Measurements from ENCODE around the gene GINS2.

GINS2 gene

GRCh38 chr16:85687651-85688471 lies 893 bp downstream of the GINS2 start:
- DNase-seq = no peak

DNA sequence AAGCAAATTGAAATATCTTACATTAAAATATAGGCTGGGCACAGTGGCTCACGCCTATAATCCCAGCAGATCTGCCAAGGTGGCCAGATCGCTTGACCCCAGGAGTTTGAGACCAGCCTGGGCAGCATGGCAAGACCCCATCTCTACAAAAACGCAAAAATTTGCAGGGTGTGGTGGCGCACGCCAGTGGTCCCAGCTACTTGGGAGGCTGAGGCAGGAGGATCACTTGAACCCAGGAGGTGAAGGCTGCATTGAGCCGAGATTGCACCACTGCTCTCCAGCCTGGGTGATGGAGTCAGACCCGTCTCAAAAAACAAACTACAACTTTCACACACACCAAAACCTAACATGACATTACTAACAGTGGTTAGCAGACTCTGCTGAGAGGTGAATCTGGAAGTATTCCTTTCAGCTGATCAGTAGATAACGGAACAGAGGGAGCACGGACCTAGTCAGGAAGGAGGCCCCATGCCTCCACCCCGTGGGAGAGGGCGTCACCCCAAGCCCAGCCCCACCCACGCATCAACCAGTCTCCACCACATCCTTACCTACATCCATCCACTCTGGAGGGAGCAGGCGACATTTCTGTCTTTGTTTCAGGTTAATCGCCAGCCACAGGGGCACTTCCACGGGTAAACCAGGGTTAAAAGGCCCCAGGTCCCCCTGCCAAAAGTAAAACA lies 1.7 kb downstream of the GINS2 start:
- no peak for DNase-seq

- DNase-seq = no peak
These were observed 3.5 kb downstream of the GINS2 start for GRCh38 chr16:85685251-85685650.

DNA sequence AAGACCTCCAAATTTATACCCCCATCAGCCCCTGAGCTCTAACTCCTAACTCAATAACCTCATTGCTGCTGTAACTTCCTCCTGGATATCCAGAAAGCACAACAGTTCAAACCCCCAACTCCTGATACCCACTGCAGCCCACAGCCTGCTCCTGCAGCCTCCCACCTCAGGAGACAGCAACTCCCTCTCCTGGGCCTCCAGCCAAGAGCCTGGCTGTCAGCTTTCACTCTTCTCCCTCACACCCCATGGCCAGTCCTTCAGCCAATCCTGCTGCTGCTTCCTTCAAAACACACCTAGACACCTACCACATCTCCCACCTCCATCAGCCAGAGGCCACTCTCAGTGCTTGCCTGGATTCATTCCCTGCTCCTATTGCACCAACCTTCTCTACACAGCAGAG lies 5.4 kb downstream of the GINS2 start:
- DNase-seq = peak in 1 of 2 experiments; percentile 38

- no peak for DNase-seq
These were observed 6.2 kb downstream of the GINS2 start for GRCh38 chr16:85682516-85682915.

DNA sequence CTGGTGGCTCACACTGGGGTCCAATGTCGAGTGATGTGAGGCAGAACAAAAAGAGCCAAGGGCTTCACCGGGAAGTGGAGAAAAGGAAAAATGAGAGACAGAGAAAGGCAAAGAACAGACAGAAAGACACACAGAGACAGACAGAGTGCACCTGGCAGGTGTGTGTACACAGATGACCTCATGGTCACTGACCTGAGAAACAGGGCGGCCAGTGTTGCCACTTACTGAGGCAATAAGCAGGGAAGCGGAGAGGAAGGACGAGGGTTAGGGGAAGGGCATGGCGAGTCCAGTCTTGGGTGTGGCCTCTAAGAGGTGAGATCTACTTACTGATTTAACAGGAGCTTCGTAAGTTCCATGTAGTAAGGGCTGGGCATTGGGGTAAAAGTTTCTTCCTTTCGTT lies 7.5 kb downstream of the GINS2 start:
- DNase-seq = no peak

DNA sequence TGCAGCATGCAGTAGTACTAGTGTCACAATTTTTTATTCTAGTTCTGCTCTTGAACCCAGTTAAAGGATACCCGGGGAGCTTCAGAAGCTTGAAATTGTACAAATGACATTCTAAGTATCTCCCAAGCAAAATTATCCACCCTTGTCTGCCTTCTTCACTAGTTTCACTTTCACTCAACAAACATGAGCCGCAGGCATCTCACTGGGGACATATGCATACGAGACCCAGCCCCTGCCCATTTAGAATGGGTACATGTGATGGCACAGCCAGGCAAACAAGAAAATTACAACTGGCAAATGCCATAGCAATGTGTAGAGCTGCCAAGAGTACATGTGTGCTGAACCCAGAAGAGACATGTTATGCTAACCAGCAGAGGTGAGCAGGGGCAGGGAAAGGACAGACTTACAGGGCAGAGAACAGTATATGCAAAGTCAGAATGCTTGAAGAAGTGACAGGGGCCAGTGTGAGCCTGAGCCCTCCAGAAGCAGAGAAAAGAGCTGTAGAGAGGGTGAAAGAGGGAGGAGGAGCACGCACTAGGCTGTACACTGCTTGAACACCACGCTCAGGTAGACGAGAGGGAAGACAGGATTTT lies 8.3 kb downstream of the GINS2 start:
- no peak for DNase-seq

- no peak for DNase-seq
These were observed 8.9 kb downstream of the GINS2 start for GRCh38 chr16:85679870-85680269.

DNA sequence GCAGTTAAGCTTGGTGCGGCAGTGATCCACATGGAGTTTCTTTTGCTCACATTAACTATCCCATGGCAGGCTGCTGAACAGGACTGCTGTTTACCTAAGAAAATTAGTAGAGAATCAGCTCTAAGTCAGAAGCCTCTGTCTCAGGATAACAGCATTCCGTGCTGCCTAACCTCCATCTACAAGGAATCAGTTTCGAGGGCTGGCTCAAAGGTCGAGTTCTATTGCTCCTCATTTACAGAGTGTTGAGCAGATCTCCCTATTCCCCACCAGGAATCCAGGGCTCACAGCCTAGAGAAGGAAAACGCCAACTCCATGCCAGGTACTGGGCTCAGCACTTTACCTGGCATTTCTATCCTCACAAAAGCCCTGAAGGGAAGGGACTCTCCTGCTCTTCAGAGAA lies 9.9 kb downstream of the GINS2 start:
- no peak for DNase-seq

- no peak for DNase-seq
These were observed 10.7 kb downstream of the GINS2 start for GRCh38 chr16:85678016-85678415.

DNA sequence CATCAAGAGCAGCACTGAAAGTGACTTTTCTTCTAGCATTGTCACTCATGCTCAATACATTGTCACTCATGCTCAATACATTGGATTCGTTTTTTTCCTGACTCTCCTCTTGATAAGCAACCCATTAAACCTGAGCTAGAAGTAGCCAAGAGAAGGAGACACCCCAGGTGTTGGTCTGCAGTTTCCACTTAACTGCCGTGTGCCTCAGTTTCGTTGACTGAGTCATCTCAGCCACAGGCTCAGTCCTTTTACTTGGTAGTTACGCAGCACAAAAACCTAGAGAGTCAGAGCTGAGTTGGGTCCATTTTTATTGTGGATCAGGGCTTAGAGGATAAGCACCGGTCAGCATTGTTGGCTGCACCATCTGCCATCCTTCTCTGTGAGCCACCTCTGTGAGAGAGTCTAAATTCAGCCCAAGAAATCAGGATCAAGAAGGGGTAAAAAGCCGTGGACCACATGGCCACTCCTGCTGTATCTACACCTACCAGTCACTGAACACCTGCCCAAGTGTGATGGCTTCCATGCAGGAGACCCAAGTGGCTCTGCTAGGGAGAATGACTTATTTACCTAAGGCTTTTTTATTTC lies 11.3 kb downstream of the GINS2 start:
- DNase-seq = no peak

DNA sequence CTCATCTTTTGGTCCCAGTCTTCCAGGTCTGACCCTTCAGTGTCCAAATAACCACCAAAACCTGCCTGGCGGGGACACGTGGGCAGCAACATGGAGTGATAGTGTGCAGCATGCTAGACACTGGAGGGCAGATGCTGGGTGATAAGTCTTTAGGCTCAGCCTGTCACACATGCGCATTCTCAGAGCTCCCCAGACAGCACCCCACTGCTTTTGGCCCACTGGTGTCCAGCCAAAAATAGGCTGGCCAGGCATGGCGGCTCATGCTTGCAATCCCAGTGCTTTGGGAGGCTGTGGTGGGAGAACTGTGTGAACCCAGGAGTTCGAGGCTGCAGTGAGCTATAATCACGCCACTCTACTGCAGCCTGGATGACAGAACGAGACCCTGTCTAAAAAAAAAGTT lies 12.3 kb downstream of the GINS2 start:
- no peak for DNase-seq

DNA sequence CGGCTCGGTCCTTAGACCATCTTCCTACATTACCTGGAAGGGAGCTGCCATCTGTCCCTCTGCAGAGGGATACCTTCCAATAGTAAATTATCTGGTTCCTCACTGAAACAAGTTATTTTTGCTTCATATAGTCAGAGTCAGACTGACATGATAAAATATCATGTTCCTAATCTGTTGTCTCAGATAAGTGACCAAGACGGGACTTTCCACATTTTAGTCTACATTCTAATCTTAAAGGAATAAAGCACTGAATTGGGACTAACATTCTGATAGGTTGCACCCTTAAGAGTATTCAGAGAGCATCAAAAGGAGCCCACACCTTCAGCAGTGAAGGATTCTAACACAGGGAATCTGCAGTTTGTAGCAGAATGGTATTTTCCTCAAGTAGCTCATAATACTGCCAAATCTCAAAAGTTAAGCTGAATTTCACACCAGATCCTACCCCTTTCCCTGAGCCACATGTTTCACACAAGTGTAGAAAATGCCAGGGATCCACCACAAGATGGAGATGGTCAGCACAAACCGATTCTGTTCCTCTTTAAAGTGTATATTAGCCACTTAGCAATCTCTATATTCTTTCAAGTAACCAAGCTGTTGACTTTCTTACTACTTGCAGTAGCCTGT lies 13.4 kb downstream of the GINS2 start:
- peak in 1 of 2 experiments; percentile 9 for DNase-seq

DNA sequence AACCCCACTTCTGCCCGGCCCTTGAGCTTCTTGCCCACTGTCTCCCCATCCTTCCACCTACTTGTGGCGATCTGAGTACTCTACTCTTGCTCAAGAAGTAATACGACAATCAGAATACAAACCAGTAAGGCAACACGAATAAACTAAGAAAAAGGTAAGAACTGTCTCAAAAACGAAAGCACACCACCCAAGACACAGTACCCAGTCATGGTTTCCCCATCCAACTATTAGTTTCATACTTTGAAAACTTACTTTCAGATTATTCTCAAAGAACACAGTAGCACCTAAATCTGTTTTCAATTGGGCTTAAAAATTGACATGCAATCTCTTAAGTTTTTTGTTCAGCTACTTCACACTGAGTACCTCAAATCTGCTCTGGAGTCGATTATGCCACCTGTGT lies 13.9 kb downstream of the GINS2 start:
- no peak for DNase-seq

- DNase-seq = no peak
These were observed 14.4 kb downstream of the GINS2 start for GRCh38 chr16:85674418-85674755.

DNA sequence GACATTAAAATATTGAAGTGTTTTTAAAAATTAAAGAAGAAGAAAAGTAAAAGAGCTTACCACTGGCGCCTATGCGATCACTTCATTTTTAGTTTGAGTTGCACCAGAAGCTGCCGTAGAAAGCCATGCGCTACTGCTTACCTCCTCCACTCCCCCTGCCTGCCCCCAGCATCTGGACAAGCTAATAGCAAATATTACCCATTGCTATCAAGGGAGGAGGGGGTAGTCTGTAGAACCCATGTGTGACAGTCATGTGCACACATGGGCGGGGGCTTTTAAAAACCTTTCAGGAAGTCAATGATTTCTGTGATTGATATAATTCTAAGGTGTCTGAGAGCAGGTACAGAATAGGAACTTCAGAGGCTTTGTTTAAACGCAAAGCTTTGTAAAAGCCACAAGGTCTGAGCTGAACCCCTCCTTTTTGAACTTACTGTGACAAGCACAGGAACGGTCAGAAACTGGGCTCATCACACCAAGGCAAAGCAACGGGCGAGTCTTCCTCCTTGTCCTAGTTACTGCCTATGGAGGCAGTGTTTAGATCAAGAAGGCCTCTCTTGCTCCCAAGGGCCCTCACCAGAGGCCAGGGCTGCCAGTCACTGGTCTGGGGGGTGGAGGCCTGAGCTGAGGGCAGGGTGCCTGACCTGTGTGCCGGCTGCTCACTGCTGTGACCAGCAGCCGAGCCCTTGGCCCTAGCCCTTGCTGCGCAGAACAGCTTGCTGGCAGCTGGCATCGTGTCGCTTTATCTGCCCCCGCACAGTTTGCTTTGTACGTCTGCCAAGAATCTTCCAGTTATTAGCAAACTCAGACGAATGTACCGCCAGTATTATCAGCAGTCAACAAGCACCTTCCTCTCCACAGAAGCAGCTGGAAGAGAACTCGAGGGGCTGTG lies 15.0 kb downstream of the GINS2 start:
- DNase-seq = peak; percentile 35 to 68

DNA sequence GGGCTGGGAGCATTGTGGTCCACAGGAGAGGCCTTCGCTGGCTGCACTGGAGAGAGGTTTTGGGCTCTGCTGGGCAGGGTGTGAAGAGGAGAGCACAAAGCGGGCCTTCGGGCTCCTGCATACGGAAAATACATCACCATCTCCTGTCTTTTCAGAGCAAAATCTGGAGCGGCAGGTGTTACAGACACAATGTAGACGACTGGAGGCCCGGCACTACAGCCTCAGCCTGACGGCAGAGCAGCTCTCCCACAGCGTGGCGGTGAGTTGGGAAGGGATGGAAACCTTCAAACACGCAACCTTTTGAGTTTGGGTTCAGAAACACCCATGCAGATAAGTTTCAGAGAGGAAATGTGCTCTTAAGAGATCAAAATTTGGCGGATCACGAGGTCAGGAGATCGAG lies 17.9 kb downstream of the GINS2 start:
- no peak for DNase-seq

- no peak for DNase-seq
These were observed 19.9 kb downstream of the GINS2 start for GRCh38 chr16:85668676-85669424.

GRCh38 chr16:85667841-85668413 lies 20.8 kb downstream of the GINS2 start:
- DNase-seq = no peak

DNA sequence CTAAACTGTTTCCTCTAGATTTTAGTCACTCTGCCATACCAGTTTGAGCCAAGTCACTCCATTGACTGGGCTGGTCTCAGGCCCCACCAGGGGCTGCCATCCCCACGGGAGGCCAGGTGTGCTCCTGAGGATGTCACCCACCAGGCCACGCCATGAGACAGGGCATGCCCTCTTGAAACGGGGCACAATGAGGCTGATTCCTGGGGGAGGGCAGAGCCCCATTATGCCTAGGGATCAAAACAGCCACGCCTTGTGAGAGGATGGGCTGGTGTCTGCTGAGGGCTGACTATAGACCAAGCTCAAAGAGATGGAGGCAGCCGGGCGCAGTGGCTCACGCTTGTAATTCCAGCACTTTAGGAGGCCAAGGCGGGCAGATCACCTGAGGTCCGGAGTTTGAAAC lies 21.5 kb downstream of the GINS2 start:
- DNase-seq = no peak

DNA sequence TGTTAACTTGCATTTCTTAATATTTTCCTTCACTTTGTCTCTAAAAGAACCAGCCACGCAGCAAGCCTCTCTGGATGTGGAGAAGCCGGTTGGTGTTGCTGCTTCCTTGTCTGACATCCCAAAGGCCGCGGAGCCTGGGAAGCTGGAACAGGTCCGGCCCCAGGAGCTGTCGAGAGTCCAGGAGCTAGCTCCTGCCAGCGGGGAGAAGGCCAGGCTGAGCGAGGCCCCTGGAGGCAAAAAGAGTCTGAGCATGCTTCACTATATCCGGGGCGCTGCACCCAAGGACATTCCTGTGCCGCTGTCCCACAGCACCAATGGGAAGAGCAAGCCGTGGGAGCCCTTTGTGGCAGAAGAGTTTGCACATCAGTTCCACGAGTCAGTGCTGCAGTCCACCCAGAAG lies 22.8 kb downstream of the GINS2 start:
- no peak for DNase-seq
